Esophagus muscularis mucosa (tissue), 4 donors: ENCODE measurements around the gene CST9L. TPM values are rescaled to one million over a fixed set of nuclear protein-coding genes. Genes with fewer than 3 reads are reported as not detected.

Source experiments
- DNase-seq: peaks from one replicate; pipeline ENCODE4 v3.0.0-alpha.2; 2017; ENCODE audit errors: extremely low spot score
- H3K27ac ChIP-seq, 4 donors: fragments of 200-600 bp; sonication (generic); replicated peaks in 1 of 4; 1 replicate in 3 of 4; 2 replicates in 1 of 4; pipeline ENCODE4 v1.5.1; 2016 to 2019; ENCODE audit warnings: mild to moderate bottlenecking in 1 of 4
- H3K27me3 ChIP-seq, 4 donors: fragments of 200-600 bp; sonication (generic); one replicate each; pipeline versions ENCODE4 v1.5.1 to v1.6.0; 2016 to 2019
- H3K36me3 ChIP-seq, 4 donors: fragments of 200-600 bp; sonication (generic); one replicate each; pipeline ENCODE4 v1.5.1; 2016 to 2019
- H3K4me1 ChIP-seq, 4 donors: fragments of 200-600 bp; sonication (generic); one replicate each; pipeline ENCODE4 v1.5.1; 2016 to 2019
- H3K4me3 ChIP-seq, 4 donors: fragments of 200-600 bp; sonication (generic); 1 replicate in 2 of 4; 2 replicates in 2 of 4; pipeline ENCODE4 v1.5.1; 2016 to 2019; ENCODE audit warnings: mild to moderate bottlenecking in 4 of 4, moderate library complexity in 1 of 4
- H3K9me3 ChIP-seq, 4 donors: fragments of 200-600 bp; sonication (generic); 1 replicate in 3 of 4; 2 replicates in 1 of 4; pipeline ENCODE4 v1.5.1; 2016 to 2019
- CTCF ChIP-seq, 3 experiments: fragments of 200-600 bp in 2 of 3; fragments of 450-650 bp in 1 of 3; sonication (generic) in 2 of 3; IDR thresholded peaks; one replicate each; pipeline ENCODE4 v1.5.1; 2017 to 2019; ENCODE audit warnings: antibody characterized with exemption in 3 of 3, mild to moderate bottlenecking in 2 of 3, moderate library complexity in 1 of 3
- EP300 ChIP-seq: sonication (generic); formaldehyde crosslinking; IDR thresholded peaks from one replicate; pipeline ENCODE4 v1.6.1; 2017; ENCODE audit warnings: antibody characterized with exemption
- POLR2A ChIP-seq: fragments of 450-650 bp; IDR thresholded peaks from one replicate; pipeline ENCODE4 v1.6.1; 2017; ENCODE audit warnings: antibody characterized with exemption, moderate library complexity, mild to moderate bottlenecking, low read depth
- POLR2AphosphoS5 ChIP-seq, 2 donors: sonication (generic); formaldehyde crosslinking; IDR thresholded peaks; one replicate each; pipeline ENCODE4 v1.6.1; 2017; ENCODE audit warnings: antibody characterized with exemption in 2 of 2
- WGBS: methylation state at CpG from one replicate; pipeline ENCODE4 v1.1.5; 2018; 5-methylcytosine and 5-hydroxymethylcytosine counted together
- intact Hi-C: fragments of 100-400 bp; cut with DNase I; formaldehyde crosslinking; loops from one replicate; pipeline ENCODE4 v1.15.1; 2023
- total RNA-seq, 4 donors: library from RNA; depleted of rRNA; stranded (reverse); fragments of >200 nt; gene quantifications; one replicate each; pipeline versions ENCODE4 v1.1.0 to v1.2.1, GENCODE V29; 2016

Gene CST9L
- total RNA-seq, 4 donors from 2014 or later = not detected

GRCh38 chr20:23551383-23551782 lies 16.9 kb downstream of the CST9L start:
- H3K27ac ChIP-seq = no peak overlapping the region
- H3K4me3 ChIP-seq = no peak overlapping the region
- H3K36me3 ChIP-seq = no peaks in the 10 kb centered on the region
- no peak for TF ChIP-seq CTCF (IDR thresholded peaks at IDR 0.05)
- no peak for TF ChIP-seq POLR2AphosphoS5 (IDR thresholded peaks at IDR 0.05)
- no peak for TF ChIP-seq POLR2A
- no peak for TF ChIP-seq EP300
- peak; percentile 77 for DNase-seq
- H3K4me1 ChIP-seq = no peaks in the 10 kb centered on the region
- intact Hi-C loops = no loop called here
- peaks cover 0 to 4% (median 0%) of the 10 kb centered on the region in 4 donors for H3K27me3 ChIP-seq
- no peaks in the 10 kb centered on the region for H3K9me3 ChIP-seq

- DNase-seq = no peak
- H3K4me1 ChIP-seq = no peaks in the 10 kb centered on the region
- peaks cover 0 to 4% (median 0%) of the 10 kb centered on the region in 4 donors for H3K27me3 ChIP-seq
- H3K36me3 ChIP-seq = no peaks in the 10 kb centered on the region
- H3K27ac ChIP-seq = no peak overlapping the region
- 81% methylated on average over 4 of the region's 4 CpGs for WGBS
- TF ChIP-seq EP300 (no peak), CTCF (IDR thresholded peaks at IDR 0.05) (no peak), POLR2AphosphoS5 (IDR thresholded peaks at IDR 0.05) (no peak), POLR2A (no peak)
- no peak overlapping the region for H3K4me3 ChIP-seq
- no peaks in the 10 kb centered on the region for H3K9me3 ChIP-seq
- intact Hi-C loops = no loop called here
These were observed 18.1 kb downstream of the CST9L start for GRCh38 chr20:23550227-23550626.

DNA sequence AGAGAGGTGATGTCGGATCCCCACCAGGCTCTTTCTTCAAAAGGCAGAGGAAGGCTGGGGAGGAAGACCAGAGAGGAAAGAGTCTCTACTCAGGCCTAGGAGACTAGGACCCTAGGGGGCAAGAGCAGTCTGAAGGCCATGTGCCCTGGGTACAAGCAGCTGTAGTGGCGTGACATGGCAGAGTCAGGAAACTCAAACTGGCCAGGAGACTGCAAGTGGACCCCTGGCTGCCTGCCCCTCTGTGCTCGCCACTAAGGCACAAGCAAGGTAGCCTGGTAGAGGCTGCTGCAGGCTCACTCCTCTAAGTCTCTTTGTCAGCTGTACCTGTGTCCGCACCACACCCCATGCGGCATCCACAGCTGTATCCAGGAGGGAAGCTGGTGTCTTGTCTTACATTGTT lies 19.9 kb downstream of the CST9L start:
- no peaks in the 10 kb centered on the region for H3K9me3 ChIP-seq
- no peak overlapping the region for H3K27ac ChIP-seq
- no peak for TF ChIP-seq EP300
- TF ChIP-seq POLR2A = no peak
- no peak for TF ChIP-seq CTCF (IDR thresholded peaks at IDR 0.05)
- TF ChIP-seq POLR2AphosphoS5 (IDR thresholded peaks at IDR 0.05) = no peak
- DNase-seq = peak; percentile 88
- H3K4me3 ChIP-seq = no peak overlapping the region
- 68% methylated on average over 4 of the region's 5 CpGs for WGBS
- H3K27me3 ChIP-seq = peaks cover 0 to 4% (median 0%) of the 10 kb centered on the region in 4 donors
- no peaks in the 10 kb centered on the region for H3K4me1 ChIP-seq
- intact Hi-C loops = no loop called here
- no peaks in the 10 kb centered on the region for H3K36me3 ChIP-seq

DNA sequence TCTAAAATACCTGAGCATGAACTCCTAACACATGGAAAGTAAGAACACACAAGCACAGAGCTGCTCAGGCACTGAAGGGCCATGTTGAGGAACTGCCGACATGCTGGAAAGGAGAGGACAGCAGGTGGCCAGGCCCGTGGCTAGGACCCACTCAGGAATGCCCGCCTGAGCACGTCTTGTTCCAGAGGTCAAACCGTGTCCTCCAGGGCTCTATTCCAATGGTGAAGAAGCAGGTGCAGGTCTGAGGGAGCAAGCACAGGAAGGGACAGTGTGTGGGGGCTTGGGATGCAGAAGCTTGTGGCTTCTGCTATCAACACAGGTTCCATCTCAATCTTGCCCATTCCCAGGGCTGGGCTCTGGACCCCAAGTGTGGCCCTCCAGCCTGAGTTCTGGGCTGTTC lies 20.7 kb downstream of the CST9L start:
- H3K9me3 ChIP-seq = no peaks in the 10 kb centered on the region
- peak; percentile 77 for DNase-seq
- 80% methylated on average over 5 of the region's 5 CpGs for WGBS
- H3K4me1 ChIP-seq = no peaks in the 10 kb centered on the region
- H3K27ac ChIP-seq = no peak overlapping the region
- no peaks in the 10 kb centered on the region for H3K36me3 ChIP-seq
- peaks cover 0 to 4% (median 0%) of the 10 kb centered on the region in 4 donors for H3K27me3 ChIP-seq
- TF ChIP-seq CTCF (IDR thresholded peaks at IDR 0.05) (no peak), POLR2A (no peak), POLR2AphosphoS5 (IDR thresholded peaks at IDR 0.05) (no peak)
- H3K4me3 ChIP-seq = no peak overlapping the region
- intact Hi-C loops = no loop called here

DNA sequence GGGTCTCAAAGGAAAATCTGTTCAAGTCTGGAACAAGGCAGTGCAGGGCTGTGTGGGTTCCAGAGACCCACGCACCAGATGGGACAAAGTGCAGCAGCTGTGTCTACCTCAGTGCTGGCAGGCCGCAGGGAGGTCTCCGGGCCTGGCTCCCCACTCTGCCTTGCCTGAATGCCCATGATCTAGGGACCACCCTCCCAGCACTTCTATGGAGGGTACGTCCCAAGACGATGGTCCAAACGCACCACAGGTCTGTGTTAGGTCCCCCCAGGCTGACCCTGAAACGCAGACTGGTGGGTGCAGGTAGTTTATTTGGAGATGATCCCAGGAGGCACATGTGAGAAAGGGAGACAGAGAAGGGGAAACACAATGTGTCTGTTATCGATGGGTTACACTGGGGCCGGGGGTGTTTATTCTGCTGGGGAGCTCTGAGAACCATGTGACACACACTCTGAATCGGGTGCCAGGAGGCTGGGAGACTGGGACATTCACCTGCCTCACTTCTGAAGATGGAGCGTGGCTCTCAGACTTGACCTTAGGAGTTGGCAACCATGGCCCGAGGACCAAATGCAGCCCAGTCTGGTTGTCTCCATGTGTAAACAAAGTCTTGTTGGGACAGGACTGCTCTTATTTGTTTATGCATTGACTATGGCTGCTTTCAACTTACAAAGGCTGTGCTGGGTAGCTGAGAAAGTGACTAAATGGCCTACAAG lies 21.7 kb downstream of the CST9L start:
- TF ChIP-seq POLR2A = no peak
- no peak for TF ChIP-seq POLR2AphosphoS5 (IDR thresholded peaks at IDR 0.05)
- no peak for TF ChIP-seq EP300
- TF ChIP-seq CTCF (IDR thresholded peaks at IDR 0.05) = no peak
- intact Hi-C loops = no loop called here
- 76% methylated on average over 12 of the region's 12 CpGs for WGBS
- H3K9me3 ChIP-seq = no peaks in the 10 kb centered on the region
- peak; percentile 90 for DNase-seq
- H3K27me3 ChIP-seq = peaks cover 0 to 4% (median 0%) of the 10 kb centered on the region in 4 donors
- H3K4me3 ChIP-seq = no peak overlapping the region
- no peaks in the 10 kb centered on the region for H3K36me3 ChIP-seq
- no peaks in the 10 kb centered on the region for H3K4me1 ChIP-seq
- no peak overlapping the region for H3K27ac ChIP-seq
